Prostate gland (tissue), 2 donors: Measurements from ENCODE around the gene DIS3L2. TPM values are rescaled to one million over a fixed set of nuclear protein-coding genes. Genes with fewer than 3 reads are reported as not detected.

ENCODE experiments used
- DNase-seq: peaks from one replicate; pipeline ENCODE4 v3.0.0-alpha.2; 2019; ENCODE audit warnings: low spot score
- H3K27ac ChIP-seq, 2 donors: fragments of 200-600 bp; sonication (generic); 2 replicates each; pipeline ENCODE4 v1.5.1; 2017 to 2019
- H3K27me3 ChIP-seq: fragments of 200-600 bp; sonication (generic); replicated peaks from 2 replicates; pipeline ENCODE4 v1.5.1; 2019; ENCODE audit not compliant: insufficient read depth
- H3K36me3 ChIP-seq, 2 donors: fragments of 200-600 bp; sonication (generic); 1 replicate in 1 of 2; 2 replicates in 1 of 2; pipeline versions ENCODE4 v1.5.1 to v1.8.1; 2017 to 2019
- H3K4me1 ChIP-seq: fragments of 200-600 bp; sonication (generic); replicated peaks from 2 replicates; pipeline ENCODE4 v1.5.1; 2019
- H3K4me3 ChIP-seq, 2 donors: fragments of 200-600 bp; sonication (generic); 2 replicates each; pipeline ENCODE4 v1.5.1; 2017 to 2019
- H3K9me3 ChIP-seq: fragments of 200-600 bp; sonication (generic); 2 replicates; pipeline ENCODE4 v1.5.1; 2017
- POLR2A ChIP-seq: fragments of 450-650 bp; IDR thresholded peaks from one replicate; pipeline ENCODE4 v1.6.1; 2016; ENCODE audit warnings: antibody characterized with exemption, mild to moderate bottlenecking
- POLR2AphosphoS5 ChIP-seq: sonication (generic); formaldehyde crosslinking; IDR thresholded peaks from one replicate; pipeline ENCODE4 v1.6.1; 2017; ENCODE audit warnings: antibody characterized with exemption
- WGBS: methylation state at CpG from one replicate; pipeline ENCODE4 v1.1.5; 2018; 5-methylcytosine and 5-hydroxymethylcytosine counted together
- intact Hi-C: fragments of 100-400 bp; cut with DNase I; formaldehyde crosslinking; loops from one replicate; pipeline ENCODE4 v1.14.2; 2022
- total RNA-seq, 2 donors: library from RNA; depleted of rRNA; stranded (reverse); fragments of >200 nt; gene quantifications; one replicate each; pipeline ENCODE4 v1.1.0, GENCODE V29; 2016
- TF ChIP-seq, protein P1 (sequence below), 4 experiments: fragments of 200-600 bp in 2 of 4; fragments of 450-650 bp in 2 of 4; sonication (generic) in 2 of 4; IDR thresholded peaks; 1 replicate in 3 of 4; 2 replicates in 1 of 4; pipeline ENCODE4 v1.5.1; 2016 to 2019; ENCODE audit warnings: antibody characterized with exemption in 4 of 4, mild to moderate bottlenecking in 2 of 4, moderate library complexity in 2 of 4

The DIS3L2 gene
- total RNA-seq, 2 donors from 2014 or later = 30.1 to 71.3 TPM

DNA sequence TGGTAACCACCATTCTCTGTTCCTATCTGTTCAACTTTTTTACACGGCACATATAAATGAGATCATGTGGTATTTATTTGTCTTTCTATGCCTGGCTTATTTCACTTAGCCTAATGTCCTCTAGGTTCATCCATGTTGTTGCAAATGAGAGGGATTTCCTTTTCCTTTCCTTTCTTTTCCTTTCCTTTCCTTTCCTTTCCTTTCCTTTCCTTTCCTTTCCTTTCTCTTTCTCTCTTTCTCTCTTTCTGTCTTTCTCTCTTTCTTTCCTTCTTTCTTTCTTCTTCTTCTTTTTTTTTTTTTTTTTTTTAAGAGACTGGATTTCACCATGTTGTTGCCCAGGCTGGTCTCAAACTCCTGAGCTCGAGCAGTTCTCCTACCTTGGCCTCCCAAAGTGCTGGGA, 38.9 kb downstream of the DIS3L2 start:
- no peak overlapping the region for H3K27ac ChIP-seq
- TF ChIP-seq POLR2A (no peak), POLR2AphosphoS5 (no peak)
- TF ChIP-seq, protein P1, sequence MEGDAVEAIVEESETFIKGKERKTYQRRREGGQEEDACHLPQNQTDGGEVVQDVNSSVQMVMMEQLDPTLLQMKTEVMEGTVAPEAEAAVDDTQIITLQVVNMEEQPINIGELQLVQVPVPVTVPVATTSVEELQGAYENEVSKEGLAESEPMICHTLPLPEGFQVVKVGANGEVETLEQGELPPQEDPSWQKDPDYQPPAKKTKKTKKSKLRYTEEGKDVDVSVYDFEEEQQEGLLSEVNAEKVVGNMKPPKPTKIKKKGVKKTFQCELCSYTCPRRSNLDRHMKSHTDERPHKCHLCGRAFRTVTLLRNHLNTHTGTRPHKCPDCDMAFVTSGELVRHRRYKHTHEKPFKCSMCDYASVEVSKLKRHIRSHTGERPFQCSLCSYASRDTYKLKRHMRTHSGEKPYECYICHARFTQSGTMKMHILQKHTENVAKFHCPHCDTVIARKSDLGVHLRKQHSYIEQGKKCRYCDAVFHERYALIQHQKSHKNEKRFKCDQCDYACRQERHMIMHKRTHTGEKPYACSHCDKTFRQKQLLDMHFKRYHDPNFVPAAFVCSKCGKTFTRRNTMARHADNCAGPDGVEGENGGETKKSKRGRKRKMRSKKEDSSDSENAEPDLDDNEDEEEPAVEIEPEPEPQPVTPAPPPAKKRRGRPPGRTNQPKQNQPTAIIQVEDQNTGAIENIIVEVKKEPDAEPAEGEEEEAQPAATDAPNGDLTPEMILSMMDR (IDR thresholded peaks at IDR 0.05) = no peak
- DNase-seq = no peak
- H3K36me3 ChIP-seq = no peaks in the 10 kb centered on the region
- H3K4me1 ChIP-seq = no peaks in the 10 kb centered on the region
- WGBS = 96% methylated on average over 2 of the region's 2 CpGs
- intact Hi-C loops = no loop called here
- no peaks in the 10 kb centered on the region for H3K9me3 ChIP-seq
- H3K27me3 ChIP-seq = no peaks in the 10 kb centered on the region
- no peak overlapping the region for H3K4me3 ChIP-seq

GRCh38 chr2:232001073-232001472, 39.6 kb downstream of the DIS3L2 start:
- no peaks in the 10 kb centered on the region for H3K9me3 ChIP-seq
- H3K4me1 ChIP-seq = no peaks in the 10 kb centered on the region
- H3K4me3 ChIP-seq = no peak overlapping the region
- no peak for DNase-seq
- H3K27ac ChIP-seq = no peak overlapping the region
- WGBS = 97% methylated on average over 1 of the region's 1 CpG
- no peaks in the 10 kb centered on the region for H3K27me3 ChIP-seq
- intact Hi-C loops = no loop called here
- TF ChIP-seq, protein P1 (IDR thresholded peaks at IDR 0.05) = no peak
- TF ChIP-seq POLR2A (no peak), POLR2AphosphoS5 (no peak)
- no peaks in the 10 kb centered on the region for H3K36me3 ChIP-seq

GRCh38 chr2:232006253-232006652, 44.7 kb downstream of the DIS3L2 start:
- intact Hi-C loops = no loop called here
- no peak overlapping the region for H3K27ac ChIP-seq
- H3K27me3 ChIP-seq = no peaks in the 10 kb centered on the region
- no peak overlapping the region for H3K4me3 ChIP-seq
- H3K9me3 ChIP-seq = no peaks in the 10 kb centered on the region
- DNase-seq = no peak
- WGBS = 97% methylated on average over 3 of the region's 3 CpGs
- H3K4me1 ChIP-seq = no peaks in the 10 kb centered on the region
- H3K36me3 ChIP-seq = no peaks in the 10 kb centered on the region
- TF ChIP-seq POLR2AphosphoS5 (no peak), POLR2A (no peak)
- TF ChIP-seq, protein P1 (IDR thresholded peaks at IDR 0.05) = no peak

- TF ChIP-seq, protein P1 (IDR thresholded peaks at IDR 0.05) = no peak
- TF ChIP-seq POLR2A (no peak), POLR2AphosphoS5 (no peak)
- Histone ChIP-seq H3K36me3 (no peaks in the 10 kb centered on the region), H3K9me3 (no peaks in the 10 kb centered on the region), H3K4me1 (no peaks in the 10 kb centered on the region), H3K27me3 (no peaks in the 10 kb centered on the region), H3K27ac (no peak overlapping the region), H3K4me3 (no peak overlapping the region)
- intact Hi-C loops = no loop called here
- WGBS = 90% methylated on average over 4 of the region's 4 CpGs
- DNase-seq = no peak
These were observed 47.6 kb downstream of the DIS3L2 start for GRCh38 chr2:232008907-232009638.

DNA sequence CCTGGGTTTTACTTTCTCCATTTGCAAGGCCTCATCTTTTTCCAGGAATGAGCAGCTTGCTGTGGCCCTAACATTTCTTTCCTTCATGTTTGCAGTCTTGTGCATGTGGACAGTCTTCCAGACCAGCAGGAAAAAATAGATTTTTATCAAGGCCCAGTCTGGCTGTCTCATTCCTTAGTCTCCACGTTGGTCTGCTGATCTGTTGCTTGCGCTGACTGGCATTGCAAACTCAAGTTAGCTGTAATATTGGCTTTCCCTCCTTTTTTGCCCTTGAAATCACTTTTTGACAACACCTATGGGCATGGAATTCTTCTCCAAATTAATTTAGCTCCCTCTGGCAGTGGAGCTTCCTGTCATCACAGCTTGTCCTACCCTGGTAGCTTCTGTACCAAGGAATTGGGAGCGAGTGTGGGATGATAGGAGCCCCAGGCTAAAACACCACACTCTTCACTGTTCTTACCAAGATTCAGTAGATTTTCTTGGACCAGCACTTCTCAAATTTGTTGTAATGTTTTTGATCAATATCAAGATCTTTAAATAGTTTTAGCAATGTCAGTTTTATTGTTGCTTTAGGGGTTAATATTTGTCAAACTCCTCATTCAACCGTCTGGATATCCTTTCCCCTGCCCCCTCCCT, 48.2 kb downstream of the DIS3L2 start:
- WGBS = 80% methylated on average over 4 of the region's 4 CpGs

More for the DNA sequence above, 48.2 kb downstream of the DIS3L2 start:
- Histone ChIP-seq H3K9me3 (no peaks in the 10 kb centered on the region), H3K36me3 (no peaks in the 10 kb centered on the region), H3K4me3 (no peak overlapping the region), H3K27ac (no peak overlapping the region), H3K27me3 (no peaks in the 10 kb centered on the region), H3K4me1 (no peaks in the 10 kb centered on the region)
- intact Hi-C loops = no loop called here
- DNase-seq = no peak
- TF ChIP-seq POLR2AphosphoS5 = no peak
- no peak for TF ChIP-seq POLR2A
- TF ChIP-seq, protein P1 (IDR thresholded peaks at IDR 0.05) = no peak
